HG02885 (cell line): ENCODE results near the gene ZNF579.

Source experiments
- ATAC-seq: cut with Tn5 transposase; IDR thresholded peaks from one replicate; pipeline ENCODE4 v1.9.1; 2021; ENCODE audit warnings: mild to moderate bottlenecking; ENCODE audit not compliant: unreplicated experiment, poor library complexity

The ZNF579 gene

GRCh38 chr19:55527197-55528029 lies 53.2 kb downstream of the ZNF579 start:
- ATAC-seq, result no peak
